Panc1 (cell line): Measurements from ENCODE around the gene TRABD2B. TPM values are rescaled to one million over a fixed set of nuclear protein-coding genes. Genes with fewer than 3 reads are reported as not detected.

ENCODE experiments used
- ATAC-seq: fragments of 200-7000 bp; cut with Tn5 transposase; 2 replicates; pipeline ENCODE4 v1.9.1; 2020; ENCODE audit warnings: mild to moderate bottlenecking, moderate library complexity
- BruUV-seq: library from RNA; stranded (reverse); fragments of 400-500 nt; replicated peaks from 2 replicates; lab custom pipeline; 2021; lab: Mats Ljungman, UMichigan
- CTCF ChIA-PET: fragments of 300-600 bp; sonication (Branson Sonifier 250); formaldehyde crosslinking; loops from one replicate; lab custom pipeline; 2022; ENCODE audit warnings: antibody characterized with exemption; lab: Charles Lee
- POLR2A ChIA-PET: fragments of 300-600 bp; sonication (Branson Sonifier 250); formaldehyde crosslinking; loops from one replicate; lab custom pipeline; 2022; ENCODE audit warnings: antibody characterized with exemption; lab: Charles Lee
- DNase-seq: peaks from one replicate; pipeline ENCODE4 v3.0.0-alpha.2; 2010; ENCODE audit warnings: low read depth, low spot score
- H3K27ac ChIP-seq: 2 replicates; pipeline ENCODE4 v1.5.1; 2011; ENCODE audit warnings: mild to moderate bottlenecking, low read length, inconsistent platforms
- H3K27me3 ChIP-seq: fragments of 200-500 bp; sonication (Bioruptor generic); 2 replicates; pipeline ENCODE4 v1.6.0; 2014; ENCODE audit warnings: low read length, inconsistent platforms; ENCODE audit not compliant: control insufficient read depth, insufficient read depth
- H3K36me3 ChIP-seq: fragments of 200-500 bp; sonication (Bioruptor generic); 2 replicates; pipeline ENCODE4 v1.5.1; 2014; ENCODE audit warnings: inconsistent platforms, mild to moderate bottlenecking, low read length, moderate library complexity; ENCODE audit not compliant: control insufficient read depth, insufficient read depth
- H3K4me1 ChIP-seq: 2 replicates; pipeline ENCODE4 v1.5.1; 2011; ENCODE audit warnings: inconsistent platforms, mild to moderate bottlenecking, low read length, moderate library complexity; ENCODE audit not compliant: control insufficient read depth, insufficient read depth
- H3K4me3 ChIP-seq, 2 experiments: 2 replicates each; pipeline ENCODE4 v1.5.1; 2011 to 2012; ENCODE audit warnings: low read depth in 2 of 2, low read length in 2 of 2, mild to moderate bottlenecking in 2 of 2, inconsistent platforms in 1 of 2, moderate library complexity in 1 of 2
- H3K9me3 ChIP-seq: fragments of 200-500 bp; sonication (Bioruptor generic); 2 replicates; pipeline ENCODE4 v1.5.1; 2014; ENCODE audit warnings: low read depth, mild to moderate bottlenecking, inconsistent platforms, low read length, moderate library complexity; ENCODE audit not compliant: control insufficient read depth, insufficient read depth
- CTCF ChIP-seq: fragments of 450-650 bp; IDR thresholded peaks from 2 replicates; pipeline ENCODE4 v1.5.1; 2017; ENCODE audit warnings: mild to moderate bottlenecking
- POLR2AphosphoS5 ChIP-seq: IDR thresholded peaks from 2 replicates; pipeline ENCODE4 v1.6.1; 2012; ENCODE audit warnings: mild to moderate bottlenecking, low read depth, low read length, moderate library complexity
- REST ChIP-seq, 2 experiments: IDR thresholded peaks; 2 replicates each; pipeline ENCODE4 v1.6.1; 2011 to 2012; ENCODE audit warnings: low read depth in 2 of 2, control low read depth in 1 of 2, low read length in 1 of 2, mild to moderate bottlenecking in 1 of 2, moderate library complexity in 1 of 2; ENCODE audit not compliant: insufficient read depth in 1 of 2
- SIN3A ChIP-seq: IDR thresholded peaks from 2 replicates; pipeline ENCODE4 v1.6.1; 2012; ENCODE audit warnings: low read depth, mild to moderate bottlenecking, low read length, moderate library complexity, borderline replicate concordance; ENCODE audit not compliant: insufficient read depth
- TCF7L2 ChIP-seq: IDR thresholded peaks from 2 replicates; pipeline ENCODE4 v1.6.1; 2011; ENCODE audit warnings: mild to moderate bottlenecking, low read depth, low read length, inconsistent platforms
- in situ Hi-C: cut with HindIII; loops from 2 replicates; pipeline ENCODE4 v1.10.0; 2016; ENCODE audit warnings: low sequenced_read_pairs, low pct_unique_long_range_greater_than_20kb
- intact Hi-C: fragments of 100-400 bp; cut with micrococcal nuclease; formaldehyde crosslinking; loops from one replicate; pipeline ENCODE4 v1.10.0; 2022; ENCODE audit not compliant: unreplicated experiment
- total RNA-seq: library from RNA; stranded (reverse); gene quantifications from one replicate; pipeline ENCODE4 v1.2.1, GENCODE V29; 2021; ENCODE audit not compliant: unreplicated experiment

TRABD2B gene
- total RNA-seq, 1 experiment from 2014 or later = not detected

GRCh38 chr1:48023488-48023887 is 26.3 kb upstream of the TRABD2B start:
- TF ChIP-seq CTCF (no peak), REST (IDR thresholded peaks at IDR 0.05; ENCODE audit: insufficient read depth in 1 of 2, low read depth in 2 of 2, low read length in 1 of 2) (no peak), POLR2AphosphoS5 (no peak), TCF7L2 (no peak), SIN3A (no peak)
- no TSS peak for BruUV-seq
- intact Hi-C loops (no loop called here), in situ Hi-C loops (no loop called here)
- no peak overlapping the region for H3K4me3 ChIP-seq
- no peaks in the 10 kb centered on the region for H3K36me3 ChIP-seq
- ChIA-PET CTCF (interaction anchor here (0.6 kb wide), 1 partner anchor 26 kb away, joined by 6 read pairs; the partner anchor contains the start of gene TRABD2B), POLR2A (no interaction called here)
- H3K4me1 ChIP-seq = no peaks in the 10 kb centered on the region
- DNase-seq (no peak), ATAC-seq (no peak)
- H3K27me3 ChIP-seq = peaks cover 3% of the 10 kb centered on the region; the same call in 1 of the 2 replicates
- no peak overlapping the region for H3K27ac ChIP-seq
- H3K9me3 ChIP-seq = no peaks in the 10 kb centered on the region

- in situ Hi-C loops (no loop called here), intact Hi-C loops (no loop called here)
- TF ChIP-seq POLR2AphosphoS5 = no peak
- TF ChIP-seq REST (IDR thresholded peaks at IDR 0.05; ENCODE audit: insufficient read depth in 1 of 2, low read depth in 2 of 2, low read length in 1 of 2) = no peak
- TF ChIP-seq SIN3A = no peak
- TF ChIP-seq CTCF = no peak
- TF ChIP-seq TCF7L2 = no peak
- Histone ChIP-seq H3K9me3 (no peaks in the 10 kb centered on the region), H3K36me3 (no peaks in the 10 kb centered on the region), H3K4me1 (no peaks in the 10 kb centered on the region), H3K4me3 (no peak overlapping the region), H3K27me3 (peaks cover 3% of the 10 kb centered on the region; the same call in 1 of the 2 replicates), H3K27ac (no peak overlapping the region)
- no TSS peak for BruUV-seq
- POLR2A ChIA-PET = no interaction called here
- DNase-seq (no peak), ATAC-seq (no peak)
- CTCF ChIA-PET = no interaction called here
These were observed 25.1 kb upstream of the TRABD2B start for GRCh38 chr1:48022306-48022705.
